HL-60 (cell line): ENCODE measurements around the gene C1orf216.
"Not testable (repeated sequence)": the region's sequence is repeated elsewhere in the genome, so short reads cannot be mapped to it uniquely, and the experiment has no call there.

Source experiments
- GABPA ChIP-seq: IDR thresholded peaks from 2 replicates; pipeline ENCODE4 v1.6.1; 2012; ENCODE audit warnings: low read depth
- POLR2AphosphoS5 ChIP-seq: IDR thresholded peaks from 2 replicates; pipeline ENCODE4 v1.6.1; 2012; ENCODE audit warnings: low read depth
- SPI1 ChIP-seq: IDR thresholded peaks from 2 replicates; pipeline ENCODE4 v1.6.1; 2012; ENCODE audit warnings: low read depth, mild to moderate bottlenecking, borderline replicate concordance
- TF ChIP-seq, protein P1 (sequence below): IDR thresholded peaks from one replicate; pipeline ENCODE4 v1.5.1; 2011; ENCODE audit warnings: low read length, control low read depth, inconsistent platforms; ENCODE audit not compliant: insufficient read depth
- TF ChIP-seq, protein P2 (sequence below): IDR thresholded peaks from 2 replicates; pipeline ENCODE4 v1.6.1; 2012; ENCODE audit warnings: low read depth; ENCODE audit not compliant: insufficient replicate concordance

DNA sequence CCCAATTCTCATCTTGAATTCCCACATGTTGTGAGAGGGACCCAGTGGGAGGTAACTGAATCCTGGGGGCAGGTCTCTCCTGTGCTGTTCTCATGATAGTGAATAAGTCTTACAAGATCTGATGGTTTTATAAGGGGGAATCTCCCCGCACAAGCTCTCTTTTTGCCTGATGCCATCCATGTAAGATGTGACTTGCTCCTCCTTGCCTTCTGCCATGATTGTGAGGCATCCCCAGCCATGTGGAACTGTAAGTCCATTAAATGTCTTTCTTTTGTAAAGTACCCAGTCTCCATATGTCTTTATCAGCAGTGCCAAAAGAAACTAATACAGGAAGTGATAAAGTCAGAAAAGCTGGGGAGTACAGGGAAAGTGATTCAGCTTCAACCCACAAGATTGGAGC, 19.5 kb downstream of the C1orf216 start:
- TF ChIP-seq, protein P1, sequence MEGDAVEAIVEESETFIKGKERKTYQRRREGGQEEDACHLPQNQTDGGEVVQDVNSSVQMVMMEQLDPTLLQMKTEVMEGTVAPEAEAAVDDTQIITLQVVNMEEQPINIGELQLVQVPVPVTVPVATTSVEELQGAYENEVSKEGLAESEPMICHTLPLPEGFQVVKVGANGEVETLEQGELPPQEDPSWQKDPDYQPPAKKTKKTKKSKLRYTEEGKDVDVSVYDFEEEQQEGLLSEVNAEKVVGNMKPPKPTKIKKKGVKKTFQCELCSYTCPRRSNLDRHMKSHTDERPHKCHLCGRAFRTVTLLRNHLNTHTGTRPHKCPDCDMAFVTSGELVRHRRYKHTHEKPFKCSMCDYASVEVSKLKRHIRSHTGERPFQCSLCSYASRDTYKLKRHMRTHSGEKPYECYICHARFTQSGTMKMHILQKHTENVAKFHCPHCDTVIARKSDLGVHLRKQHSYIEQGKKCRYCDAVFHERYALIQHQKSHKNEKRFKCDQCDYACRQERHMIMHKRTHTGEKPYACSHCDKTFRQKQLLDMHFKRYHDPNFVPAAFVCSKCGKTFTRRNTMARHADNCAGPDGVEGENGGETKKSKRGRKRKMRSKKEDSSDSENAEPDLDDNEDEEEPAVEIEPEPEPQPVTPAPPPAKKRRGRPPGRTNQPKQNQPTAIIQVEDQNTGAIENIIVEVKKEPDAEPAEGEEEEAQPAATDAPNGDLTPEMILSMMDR = not testable (repeated sequence)
- TF ChIP-seq, protein P2, sequence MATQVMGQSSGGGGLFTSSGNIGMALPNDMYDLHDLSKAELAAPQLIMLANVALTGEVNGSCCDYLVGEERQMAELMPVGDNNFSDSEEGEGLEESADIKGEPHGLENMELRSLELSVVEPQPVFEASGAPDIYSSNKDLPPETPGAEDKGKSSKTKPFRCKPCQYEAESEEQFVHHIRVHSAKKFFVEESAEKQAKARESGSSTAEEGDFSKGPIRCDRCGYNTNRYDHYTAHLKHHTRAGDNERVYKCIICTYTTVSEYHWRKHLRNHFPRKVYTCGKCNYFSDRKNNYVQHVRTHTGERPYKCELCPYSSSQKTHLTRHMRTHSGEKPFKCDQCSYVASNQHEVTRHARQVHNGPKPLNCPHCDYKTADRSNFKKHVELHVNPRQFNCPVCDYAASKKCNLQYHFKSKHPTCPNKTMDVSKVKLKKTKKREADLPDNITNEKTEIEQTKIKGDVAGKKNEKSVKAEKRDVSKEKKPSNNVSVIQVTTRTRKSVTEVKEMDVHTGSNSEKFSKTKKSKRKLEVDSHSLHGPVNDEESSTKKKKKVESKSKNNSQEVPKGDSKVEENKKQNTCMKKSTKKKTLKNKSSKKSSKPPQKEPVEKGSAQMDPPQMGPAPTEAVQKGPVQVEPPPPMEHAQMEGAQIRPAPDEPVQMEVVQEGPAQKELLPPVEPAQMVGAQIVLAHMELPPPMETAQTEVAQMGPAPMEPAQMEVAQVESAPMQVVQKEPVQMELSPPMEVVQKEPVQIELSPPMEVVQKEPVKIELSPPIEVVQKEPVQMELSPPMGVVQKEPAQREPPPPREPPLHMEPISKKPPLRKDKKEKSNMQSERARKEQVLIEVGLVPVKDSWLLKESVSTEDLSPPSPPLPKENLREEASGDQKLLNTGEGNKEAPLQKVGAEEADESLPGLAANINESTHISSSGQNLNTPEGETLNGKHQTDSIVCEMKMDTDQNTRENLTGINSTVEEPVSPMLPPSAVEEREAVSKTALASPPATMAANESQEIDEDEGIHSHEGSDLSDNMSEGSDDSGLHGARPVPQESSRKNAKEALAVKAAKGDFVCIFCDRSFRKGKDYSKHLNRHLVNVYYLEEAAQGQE = not testable (repeated sequence)
- TF ChIP-seq POLR2AphosphoS5, SPI1, GABPA: not testable (repeated sequence)
